CD4-positive, CD25-positive, alpha-beta regulatory T cell (primary cell): ENCODE data around the gene NCKAP5. TPM values are rescaled to one million over a fixed set of nuclear protein-coding genes. Genes with fewer than 3 reads are reported as not detected.

Experiments
- ATAC-seq, 2 donors: fragments of 150-1000 bp; cut with Tn5 transposase; one replicate each; pipeline ENCODE4 v1.10.0; 2021; ENCODE audit warnings: low read depth in 2 of 2, moderate number of reproducible peaks in 2 of 2, moderate library complexity in 1 of 2
- DNase-seq, 3 donors: peaks; one replicate each; pipeline versions ENCODE4 v3.0.0 to v3.0.0-alpha.2; 2012 to 2022; ENCODE audit warnings: mixed read lengths in 1 of 3
- H3K27ac ChIP-seq: one replicate; pipeline ENCODE4 v1.7.0; 2013; ENCODE audit warnings: mild to moderate bottlenecking, low read length; ENCODE audit not compliant: insufficient read depth, poor library complexity, severe bottlenecking
- H3K27me3 ChIP-seq: one replicate; pipeline ENCODE4 v1.7.0; 2013; ENCODE audit warnings: low read length; ENCODE audit not compliant: control insufficient read depth, insufficient read depth
- H3K36me3 ChIP-seq: one replicate; pipeline ENCODE4 v1.7.0; 2013; ENCODE audit warnings: mild to moderate bottlenecking, low read length, moderate library complexity; ENCODE audit not compliant: control insufficient read depth, insufficient read depth
- H3K4me1 ChIP-seq: 2 replicates; pipeline ENCODE4 v1.7.0; 2013; ENCODE audit warnings: mild to moderate bottlenecking, low read length; ENCODE audit not compliant: insufficient read depth, control insufficient read depth, poor library complexity, severe bottlenecking
- H3K4me3 ChIP-seq: one replicate; pipeline ENCODE4 v1.7.0; 2013; ENCODE audit warnings: low read depth, mild to moderate bottlenecking, low read length, moderate library complexity
- H3K9me3 ChIP-seq, 2 experiments: 1 replicate in 1 of 2; 2 replicates in 1 of 2; pipeline ENCODE4 v1.7.0; 2013; ENCODE audit warnings: low read length in 2 of 2, mild to moderate bottlenecking in 1 of 2, moderate library complexity in 1 of 2; ENCODE audit not compliant: control insufficient read depth in 2 of 2
- H3K27ac Mint-ChIP-seq, 3 donors: one replicate each; pipeline ENCODE4 v1.8.0; 2020 to 2022; ENCODE audit warnings: mild to moderate bottlenecking in 3 of 3, mixed read lengths in 3 of 3, moderate library complexity in 2 of 3
- H3K27me3 Mint-ChIP-seq: one replicate; pipeline ENCODE4 v1.8.0; 2022; ENCODE audit warnings: mild to moderate bottlenecking, mixed read lengths
- H3K36me3 Mint-ChIP-seq: one replicate; pipeline ENCODE4 v1.8.0; 2020; ENCODE audit warnings: mixed read lengths
- H3K4me1 Mint-ChIP-seq, 4 donors: one replicate each; pipeline ENCODE4 v1.8.0; 2020 to 2022; ENCODE audit warnings: mixed read lengths in 4 of 4, mild to moderate bottlenecking in 1 of 4
- H3K4me3 Mint-ChIP-seq, 4 donors: one replicate each; pipeline ENCODE4 v1.8.0; 2020 to 2022; ENCODE audit warnings: mild to moderate bottlenecking in 4 of 4, mixed read lengths in 4 of 4, moderate library complexity in 3 of 4
- H3K9me3 Mint-ChIP-seq, 7 donors: one replicate each; pipeline ENCODE4 v1.8.0; 2020 to 2022; ENCODE audit warnings: mixed read lengths in 7 of 7, mild to moderate bottlenecking in 3 of 7, moderate library complexity in 2 of 7
- polyA plus RNA-seq, 4 donors: library from polyadenylated mRNA; unstranded; fragments of 300-500 nt; fragmentation: Illumina TruSeq; gene quantifications; one replicate each; pipeline ENCODE4 v1.2.3, GENCODE V29; 2021
- total RNA-seq: library from RNA; stranded (reverse); gene quantifications from one replicate; pipeline ENCODE4 v1.2.3, GENCODE V29; 2022

The NCKAP5 gene
- total and polyA plus RNA-seq, 5 donors from 2014 or later = not detected

DNA sequence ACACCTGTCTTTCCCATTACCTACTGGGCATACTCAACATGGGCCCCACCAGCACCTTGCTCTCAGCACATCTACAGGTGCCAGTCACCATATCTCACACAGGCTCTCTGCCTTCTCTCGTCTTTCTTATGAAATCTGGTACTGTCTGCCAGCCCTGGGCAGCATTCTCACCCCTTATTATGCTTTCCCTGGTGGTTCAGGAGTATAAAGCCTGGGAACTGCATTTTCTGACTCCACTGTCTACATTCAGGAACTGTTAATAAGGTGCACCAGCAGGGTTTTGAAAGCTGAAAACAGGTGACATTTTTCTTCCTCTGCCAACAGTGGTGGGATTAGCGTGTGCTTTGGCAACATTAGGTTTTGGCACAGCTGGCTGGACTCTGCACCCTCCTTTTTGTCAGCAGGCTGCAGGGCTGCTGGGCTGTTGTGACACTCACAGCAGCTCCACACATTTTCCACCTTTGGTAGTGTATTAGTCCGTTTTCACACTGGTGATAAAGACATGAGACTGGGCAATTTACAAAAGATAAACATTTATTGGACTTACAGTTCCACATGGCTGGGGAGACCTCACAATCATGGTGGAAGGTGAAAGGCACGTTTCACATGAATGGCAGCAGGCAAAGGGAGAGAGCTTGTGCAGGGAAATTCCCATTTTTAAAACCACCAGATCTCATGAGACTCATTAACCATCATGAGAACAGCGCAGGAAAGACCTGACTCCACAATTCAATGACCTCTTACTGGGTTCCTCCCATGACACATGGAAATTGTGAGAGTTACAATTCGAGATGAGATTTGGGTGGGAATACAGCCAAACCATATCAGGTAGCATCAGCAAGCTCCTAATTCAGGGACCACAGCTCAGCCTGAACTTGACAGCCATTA, 555.2 kb downstream of the NCKAP5 start:
- Mint-ChIP-seq H3K9me3 (peaks cover 2 to 26% (median 11%) of the 10 kb centered on the region in 7 donors), H3K36me3 (no peaks in the 10 kb centered on the region), H3K27ac (no peak overlapping the region), H3K4me1 (no peaks in the 10 kb centered on the region), H3K27me3 (peaks cover 4% of the 10 kb centered on the region), H3K4me3 (no peak overlapping the region)
- no peaks in the 10 kb centered on the region for H3K4me1 ChIP-seq
- no peak overlapping the region for H3K4me3 ChIP-seq
- no peak for DNase-seq
- no peak overlapping the region for H3K27ac ChIP-seq
- ATAC-seq = no peak
- no peaks in the 10 kb centered on the region for H3K36me3 ChIP-seq
- H3K9me3 ChIP-seq = no peaks in the 10 kb centered on the region
- H3K27me3 ChIP-seq = no peaks in the 10 kb centered on the region

DNA sequence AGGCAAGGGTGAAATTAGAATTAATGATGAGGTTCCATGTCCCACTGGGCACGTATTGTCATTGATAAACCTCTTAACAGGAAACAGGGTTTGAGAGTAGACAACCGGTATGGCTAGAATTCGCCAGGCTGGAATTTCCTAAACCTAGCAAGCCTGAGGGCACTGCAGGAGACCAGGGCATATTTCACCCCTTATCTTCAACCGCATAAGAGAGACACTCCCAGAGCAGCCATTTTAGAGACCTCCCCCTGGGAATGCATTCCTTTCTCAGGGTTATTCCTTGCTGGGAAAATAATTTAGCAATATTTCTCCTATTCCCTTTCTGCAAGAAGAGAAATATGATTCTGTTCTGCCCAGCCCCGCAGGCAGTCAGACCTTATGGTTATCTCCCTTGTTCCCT, 563.6 kb downstream of the NCKAP5 start:
- Histone ChIP-seq H3K27me3 (no peaks in the 10 kb centered on the region), H3K27ac (no peak overlapping the region), H3K9me3 (peaks cover 7 to 13% of the 10 kb centered on the region in 2 experiments), H3K36me3 (no peaks in the 10 kb centered on the region), H3K4me3 (no peak overlapping the region), H3K4me1 (no peaks in the 10 kb centered on the region)
- H3K36me3 Mint-ChIP-seq = no peaks in the 10 kb centered on the region
- H3K4me3 Mint-ChIP-seq = no peak overlapping the region
- no peak for ATAC-seq
- DNase-seq = no peak
- no peaks in the 10 kb centered on the region for H3K4me1 Mint-ChIP-seq
- no peak overlapping the region for H3K27ac Mint-ChIP-seq
- peaks cover 0 to 14% (median 5%) of the 10 kb centered on the region in 7 donors for H3K9me3 Mint-ChIP-seq
- H3K27me3 Mint-ChIP-seq = no peaks in the 10 kb centered on the region

DNA sequence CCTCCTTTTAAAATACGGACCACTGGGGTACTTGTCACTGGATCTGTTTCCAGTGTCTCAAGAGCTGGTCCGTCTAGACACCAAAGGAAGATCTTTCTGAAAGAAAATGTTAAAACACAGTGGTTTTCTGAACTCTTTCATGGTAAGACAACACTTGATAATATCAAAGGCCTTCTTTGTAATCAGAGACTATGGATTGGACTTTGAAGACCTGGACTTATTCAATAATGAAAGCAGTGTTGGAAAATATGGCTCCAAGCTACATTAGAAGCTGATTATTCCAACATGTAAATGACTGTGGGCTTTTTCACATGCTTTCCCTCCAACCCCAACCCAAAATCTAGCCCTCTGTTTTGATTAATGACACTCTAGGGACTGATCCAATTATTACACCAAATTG, 568.8 kb downstream of the NCKAP5 start:
- ATAC-seq (no peak), DNase-seq (no peak)
- Mint-ChIP-seq H3K27ac (no peak overlapping the region), H3K36me3 (no peaks in the 10 kb centered on the region), H3K4me3 (no peak overlapping the region), H3K27me3 (no peaks in the 10 kb centered on the region), H3K9me3 (peaks cover 0 to 10% (median 2%) of the 10 kb centered on the region in 7 donors), H3K4me1 (no peaks in the 10 kb centered on the region)
- H3K27me3 ChIP-seq = no peaks in the 10 kb centered on the region
- peaks cover 7 to 10% of the 10 kb centered on the region in 2 experiments for H3K9me3 ChIP-seq
- no peaks in the 10 kb centered on the region for H3K36me3 ChIP-seq
- no peak overlapping the region for H3K27ac ChIP-seq
- H3K4me1 ChIP-seq = no peaks in the 10 kb centered on the region
- H3K4me3 ChIP-seq = no peak overlapping the region

DNA sequence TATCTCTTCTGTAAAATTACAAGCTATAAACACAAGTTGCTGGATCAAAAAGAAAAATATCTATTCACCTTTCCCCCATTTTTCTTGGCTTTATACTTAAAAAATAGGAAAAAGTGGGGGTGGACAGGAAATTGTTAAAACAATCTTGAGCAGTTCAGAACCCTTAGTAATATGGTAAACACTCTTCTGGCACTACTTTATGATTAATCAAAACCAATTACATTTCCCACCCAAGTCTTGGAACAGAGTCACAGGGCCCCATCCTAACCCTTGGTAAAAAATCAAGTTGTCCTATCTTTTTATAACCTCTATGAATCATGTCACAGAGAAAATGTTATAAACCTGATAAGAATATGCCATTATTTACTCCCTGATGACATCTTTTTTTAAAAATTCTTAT, 570.0 kb downstream of the NCKAP5 start:
- Mint-ChIP-seq H3K27ac (no peak overlapping the region), H3K36me3 (no peaks in the 10 kb centered on the region), H3K4me1 (no peaks in the 10 kb centered on the region), H3K27me3 (no peaks in the 10 kb centered on the region), H3K4me3 (peak overlapping the region in 1 of 4 donors; percentile 63), H3K9me3 (peaks cover 0 to 9% (median 3%) of the 10 kb centered on the region in 7 donors)
- no peak overlapping the region for H3K4me3 ChIP-seq
- H3K27ac ChIP-seq = no peak overlapping the region
- H3K4me1 ChIP-seq = no peaks in the 10 kb centered on the region
- H3K9me3 ChIP-seq = peaks cover 0 to 3% of the 10 kb centered on the region in 2 experiments
- DNase-seq (no peak), ATAC-seq (no peak)
- H3K36me3 ChIP-seq = no peaks in the 10 kb centered on the region
- no peaks in the 10 kb centered on the region for H3K27me3 ChIP-seq

DNA sequence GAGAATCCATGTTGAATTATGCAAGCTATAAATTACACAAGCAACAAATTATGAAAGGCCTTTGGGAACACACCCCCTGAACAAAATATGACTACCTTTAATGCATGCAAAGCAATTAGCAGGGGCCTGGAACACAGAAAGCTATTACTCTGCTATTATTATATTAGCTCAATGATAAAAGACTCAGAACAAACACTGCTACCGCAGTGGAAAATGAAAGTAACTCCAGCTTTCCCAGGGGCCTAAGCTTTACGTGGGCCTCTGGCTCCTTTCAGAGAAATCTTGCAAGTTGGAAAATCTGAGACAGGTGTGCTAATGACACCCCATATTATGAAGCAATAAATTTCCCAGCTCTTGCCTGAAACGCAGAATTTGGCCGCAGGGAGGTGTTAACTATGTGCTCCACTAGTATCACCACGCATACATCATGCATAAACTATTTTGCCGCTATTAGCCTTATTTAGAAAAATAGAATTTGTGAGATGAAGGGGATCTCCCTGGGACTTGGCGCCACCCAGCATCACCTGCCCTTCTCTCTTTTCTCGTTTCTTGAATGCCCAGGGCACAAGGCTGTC, 576.7 kb downstream of the NCKAP5 start:
- peaks cover 0 to 10% (median 1%) of the 10 kb centered on the region in 7 donors for H3K9me3 Mint-ChIP-seq
- Histone ChIP-seq H3K27me3 (no peaks in the 10 kb centered on the region), H3K4me3 (no peak overlapping the region), H3K27ac (no peak overlapping the region), H3K36me3 (no peaks in the 10 kb centered on the region), H3K9me3 (no peaks in the 10 kb centered on the region), H3K4me1 (no peaks in the 10 kb centered on the region)
- H3K4me3 Mint-ChIP-seq = no peak overlapping the region
- ATAC-seq = no peak
- no peak for DNase-seq
- no peaks in the 10 kb centered on the region for H3K36me3 Mint-ChIP-seq
- H3K27me3 Mint-ChIP-seq = no peaks in the 10 kb centered on the region
- H3K4me1 Mint-ChIP-seq = no peaks in the 10 kb centered on the region
- no peak overlapping the region for H3K27ac Mint-ChIP-seq

DNA sequence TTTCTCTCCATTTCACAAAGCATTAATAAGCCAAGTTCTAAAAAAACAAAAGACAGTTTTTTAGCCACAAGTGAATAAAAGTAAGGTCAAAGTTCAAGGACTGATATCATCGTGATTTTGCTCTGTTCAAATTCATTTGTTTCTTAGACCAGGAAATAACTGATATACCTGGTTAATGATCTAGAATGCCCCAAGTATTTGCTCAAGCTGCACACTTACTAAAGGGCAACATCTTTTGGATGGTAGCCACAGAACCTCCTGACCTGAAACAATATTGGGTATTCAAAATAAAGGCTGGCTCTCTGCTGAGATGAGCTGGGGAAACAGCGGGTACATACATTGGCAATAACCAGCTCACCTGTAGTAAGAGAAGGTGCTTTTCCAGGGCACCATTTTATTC, 583.5 kb downstream of the NCKAP5 start:
- peaks cover 0 to 6% (median 1%) of the 10 kb centered on the region in 7 donors for H3K9me3 Mint-ChIP-seq
- no peak overlapping the region for H3K27ac ChIP-seq
- no peaks in the 10 kb centered on the region for H3K4me1 Mint-ChIP-seq
- no peak for ATAC-seq
- DNase-seq = no peak
- no peaks in the 10 kb centered on the region for H3K27me3 Mint-ChIP-seq
- no peak overlapping the region for H3K4me3 ChIP-seq
- H3K27me3 ChIP-seq = no peaks in the 10 kb centered on the region
- no peak overlapping the region for H3K4me3 Mint-ChIP-seq
- no peaks in the 10 kb centered on the region for H3K36me3 ChIP-seq
- H3K27ac Mint-ChIP-seq = no peak overlapping the region
- H3K9me3 ChIP-seq = peaks cover 0 to 2% of the 10 kb centered on the region in 2 experiments
- H3K36me3 Mint-ChIP-seq = no peaks in the 10 kb centered on the region
- no peaks in the 10 kb centered on the region for H3K4me1 ChIP-seq

DNA sequence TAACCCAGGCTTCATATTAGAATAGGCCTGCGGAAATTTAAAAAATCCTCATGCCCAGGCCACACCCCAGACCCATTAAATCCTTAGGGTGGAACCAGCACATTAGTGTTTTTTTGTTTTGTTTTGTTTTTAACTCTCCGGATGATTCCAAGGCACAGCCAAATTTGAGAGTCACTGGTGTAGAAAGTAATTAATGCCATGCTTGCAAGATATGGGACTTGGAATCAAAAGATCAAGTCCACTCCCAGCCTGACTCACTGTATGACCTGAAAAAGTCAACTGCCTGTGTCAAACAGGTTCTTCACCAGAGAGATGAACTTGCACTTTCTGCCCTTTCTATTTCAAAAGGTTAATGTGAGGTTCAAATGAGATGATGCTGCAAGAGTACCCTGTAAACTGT, 588.0 kb downstream of the NCKAP5 start:
- Histone ChIP-seq H3K4me3 (no peak overlapping the region), H3K4me1 (no peaks in the 10 kb centered on the region), H3K36me3 (no peaks in the 10 kb centered on the region), H3K27ac (no peak overlapping the region), H3K9me3 (peaks cover 0 to 2% of the 10 kb centered on the region in 2 experiments), H3K27me3 (no peaks in the 10 kb centered on the region)
- Mint-ChIP-seq H3K27ac (no peak overlapping the region), H3K4me1 (no peaks in the 10 kb centered on the region), H3K36me3 (no peaks in the 10 kb centered on the region), H3K4me3 (no peak overlapping the region), H3K9me3 (peaks cover 1 to 5% (median 4%) of the 10 kb centered on the region in 7 donors), H3K27me3 (no peaks in the 10 kb centered on the region)
- ATAC-seq (no peak), DNase-seq (no peak)
